ENCODE data around the gene MAPK1IP1L.
A peak's percentile ranks its signal among the peaks of the same experiment; 100 is the strongest.

Gene MAPK1IP1L

GRCh38 chr14:55098561-55098898, 47.1 kb downstream of the MAPK1IP1L start:
- no peak for DNase-seq

- no peak for DNase-seq
Measured at GRCh38 chr14:55099756-55100155, 48.3 kb downstream of the MAPK1IP1L start.

GRCh38 chr14:55101698-55102097, 50.3 kb downstream of the MAPK1IP1L start:
- no peak for DNase-seq

GRCh38 chr14:55102141-55102621, 50.7 kb downstream of the MAPK1IP1L start:
- peak; percentile 40 for DNase-seq

GRCh38 chr14:55103005-55103640, 51.7 kb downstream of the MAPK1IP1L start:
- DNase-seq: peak; percentile 67

- no peak for DNase-seq
Measured at GRCh38 chr14:55103971-55104954, 52.8 kb downstream of the MAPK1IP1L start.

- no peak for DNase-seq
Measured at GRCh38 chr14:55105991-55106390, 54.5 kb downstream of the MAPK1IP1L start.

- peak; percentile 44 for DNase-seq
Measured at GRCh38 chr14:55107766-55108554, 56.5 kb downstream of the MAPK1IP1L start.

- DNase-seq: no peak
Measured at GRCh38 chr14:55109836-55110235, 58.4 kb downstream of the MAPK1IP1L start.

GRCh38 chr14:55111122-55111708, 59.8 kb downstream of the MAPK1IP1L start:
- DNase-seq: no peak

GRCh38 chr14:55114720-55115119, 63.3 kb downstream of the MAPK1IP1L start:
- no peak for DNase-seq

GRCh38 chr14:55115460-55115859, 64.0 kb downstream of the MAPK1IP1L start:
- DNase-seq: no peak

- DNase-seq: no peak
Measured at GRCh38 chr14:55115861-55116245, 64.4 kb downstream of the MAPK1IP1L start.

GRCh38 chr14:55116246-55117030, 65.0 kb downstream of the MAPK1IP1L start:
- no peak for DNase-seq

- no peak for DNase-seq
Measured at GRCh38 chr14:55117803-55118441, 66.5 kb downstream of the MAPK1IP1L start.

GRCh38 chr14:55118761-55119160, 67.3 kb downstream of the MAPK1IP1L start:
- no peak for DNase-seq

All from activated CD4-positive, CD25-positive, alpha-beta regulatory T cell treated with anti-CD3 and anti-CD28 coated beads, Interleukin-2, amount 50 U/mL, for 72 hours (primary cell).